ENCODE results near the gene NMU.
A peak's percentile ranks its signal among the peaks of the same experiment; 100 is the strongest.

DNA sequence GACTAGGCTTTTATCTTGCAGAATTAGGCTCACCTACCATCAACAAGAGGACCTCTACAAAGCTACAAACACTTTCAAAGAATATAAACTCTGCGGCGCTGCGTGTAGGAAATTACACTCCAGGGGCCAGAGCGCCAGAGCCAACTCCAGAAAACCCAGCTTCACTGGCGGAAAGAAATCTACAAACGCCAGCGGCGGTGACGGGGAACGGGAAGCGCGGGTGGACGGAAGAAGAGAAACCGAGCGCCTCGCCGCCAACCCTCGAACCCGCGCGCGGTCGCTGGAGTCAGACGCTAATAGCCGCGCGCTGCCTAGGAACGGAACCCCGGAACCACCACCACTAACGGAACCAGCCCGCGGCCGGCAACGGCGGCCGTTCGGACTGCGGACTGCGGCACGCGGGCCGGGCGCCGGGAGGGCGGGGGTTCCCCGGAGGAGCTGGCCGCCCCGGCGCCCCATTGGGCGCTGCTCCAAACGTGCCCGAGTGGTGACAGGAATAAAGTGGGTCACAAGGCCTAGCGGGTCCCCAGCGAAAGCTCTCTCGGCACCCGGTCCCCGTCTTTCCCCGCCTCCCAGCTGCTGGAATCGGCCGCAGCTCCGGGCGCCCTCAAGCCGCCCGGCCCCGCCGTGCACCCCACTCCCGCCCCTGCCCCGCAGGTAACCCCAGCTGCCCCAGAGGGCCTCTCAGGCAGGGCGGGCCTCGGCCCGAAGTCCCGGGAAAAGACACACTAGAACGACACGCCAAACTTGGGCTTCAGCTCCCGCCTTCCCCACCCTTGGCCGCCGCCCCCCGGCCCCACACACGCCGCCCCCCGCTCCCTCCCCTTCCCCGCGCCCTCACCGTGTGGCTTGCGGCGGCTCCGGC, 90.2 kb downstream of the NMU start:
- TF ChIP-seq, protein P1, sequence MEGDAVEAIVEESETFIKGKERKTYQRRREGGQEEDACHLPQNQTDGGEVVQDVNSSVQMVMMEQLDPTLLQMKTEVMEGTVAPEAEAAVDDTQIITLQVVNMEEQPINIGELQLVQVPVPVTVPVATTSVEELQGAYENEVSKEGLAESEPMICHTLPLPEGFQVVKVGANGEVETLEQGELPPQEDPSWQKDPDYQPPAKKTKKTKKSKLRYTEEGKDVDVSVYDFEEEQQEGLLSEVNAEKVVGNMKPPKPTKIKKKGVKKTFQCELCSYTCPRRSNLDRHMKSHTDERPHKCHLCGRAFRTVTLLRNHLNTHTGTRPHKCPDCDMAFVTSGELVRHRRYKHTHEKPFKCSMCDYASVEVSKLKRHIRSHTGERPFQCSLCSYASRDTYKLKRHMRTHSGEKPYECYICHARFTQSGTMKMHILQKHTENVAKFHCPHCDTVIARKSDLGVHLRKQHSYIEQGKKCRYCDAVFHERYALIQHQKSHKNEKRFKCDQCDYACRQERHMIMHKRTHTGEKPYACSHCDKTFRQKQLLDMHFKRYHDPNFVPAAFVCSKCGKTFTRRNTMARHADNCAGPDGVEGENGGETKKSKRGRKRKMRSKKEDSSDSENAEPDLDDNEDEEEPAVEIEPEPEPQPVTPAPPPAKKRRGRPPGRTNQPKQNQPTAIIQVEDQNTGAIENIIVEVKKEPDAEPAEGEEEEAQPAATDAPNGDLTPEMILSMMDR (IDR thresholded peaks at IDR 0.05), result no peak
- TF ChIP-seq POLR2AphosphoS5 (IDR thresholded peaks at IDR 0.05; ENCODE audit: low read depth, low read length) (no peak), SIN3A (IDR thresholded peaks at IDR 0.05; ENCODE audit: borderline replicate concordance, low read depth, low read length) (peak; percentile 26; the same call in 1 of the 2 replicates), EP300 (IDR thresholded peaks at IDR 0.05; ENCODE audit: borderline replicate concordance in 1 of 2, low read depth in 1 of 2, low read length in 1 of 2) (0 out of 4 replicates have a peak, but pooled peaks of 1 of the 2 experiments have one; percentile 18), RAD21 (IDR thresholded peaks at IDR 0.05; ENCODE audit: low read length) (no peak), MXI1 (IDR thresholded peaks at IDR 0.05; ENCODE audit: low read depth, low read length) (peak; percentile 78; the same call in 1 of the 2 replicates), CHD2 (IDR thresholded peaks at IDR 0.05; ENCODE audit: low read length, partially characterized antibody) (no peak), EZH2phosphoT487 (IDR thresholded peaks at IDR 0.05; ENCODE audit: borderline replicate concordance, low read depth) (no peak), ELF1 (IDR thresholded peaks at IDR 0.05) (0 out of 2 replicates have a peak, but pooled peaks have one; percentile 34), PBX3 (IDR thresholded peaks at IDR 0.05) (no peak)
- TF ChIP-seq, protein P2, sequence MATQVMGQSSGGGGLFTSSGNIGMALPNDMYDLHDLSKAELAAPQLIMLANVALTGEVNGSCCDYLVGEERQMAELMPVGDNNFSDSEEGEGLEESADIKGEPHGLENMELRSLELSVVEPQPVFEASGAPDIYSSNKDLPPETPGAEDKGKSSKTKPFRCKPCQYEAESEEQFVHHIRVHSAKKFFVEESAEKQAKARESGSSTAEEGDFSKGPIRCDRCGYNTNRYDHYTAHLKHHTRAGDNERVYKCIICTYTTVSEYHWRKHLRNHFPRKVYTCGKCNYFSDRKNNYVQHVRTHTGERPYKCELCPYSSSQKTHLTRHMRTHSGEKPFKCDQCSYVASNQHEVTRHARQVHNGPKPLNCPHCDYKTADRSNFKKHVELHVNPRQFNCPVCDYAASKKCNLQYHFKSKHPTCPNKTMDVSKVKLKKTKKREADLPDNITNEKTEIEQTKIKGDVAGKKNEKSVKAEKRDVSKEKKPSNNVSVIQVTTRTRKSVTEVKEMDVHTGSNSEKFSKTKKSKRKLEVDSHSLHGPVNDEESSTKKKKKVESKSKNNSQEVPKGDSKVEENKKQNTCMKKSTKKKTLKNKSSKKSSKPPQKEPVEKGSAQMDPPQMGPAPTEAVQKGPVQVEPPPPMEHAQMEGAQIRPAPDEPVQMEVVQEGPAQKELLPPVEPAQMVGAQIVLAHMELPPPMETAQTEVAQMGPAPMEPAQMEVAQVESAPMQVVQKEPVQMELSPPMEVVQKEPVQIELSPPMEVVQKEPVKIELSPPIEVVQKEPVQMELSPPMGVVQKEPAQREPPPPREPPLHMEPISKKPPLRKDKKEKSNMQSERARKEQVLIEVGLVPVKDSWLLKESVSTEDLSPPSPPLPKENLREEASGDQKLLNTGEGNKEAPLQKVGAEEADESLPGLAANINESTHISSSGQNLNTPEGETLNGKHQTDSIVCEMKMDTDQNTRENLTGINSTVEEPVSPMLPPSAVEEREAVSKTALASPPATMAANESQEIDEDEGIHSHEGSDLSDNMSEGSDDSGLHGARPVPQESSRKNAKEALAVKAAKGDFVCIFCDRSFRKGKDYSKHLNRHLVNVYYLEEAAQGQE (IDR thresholded peaks at IDR 0.05; ENCODE audit: low read depth, low read length), result no peak
